ENCODE results near the gene HES4. TPM values are rescaled to one million over a fixed set of nuclear protein-coding genes. Genes with fewer than 3 reads are reported as not detected.

HES4 gene
- total and polyA plus RNA-seq, 2 of the 13 experiments (the other 11 are each of a cell fraction or from before 2014, with no cell fraction given): 8.8 to 10.6 TPM

DNA sequence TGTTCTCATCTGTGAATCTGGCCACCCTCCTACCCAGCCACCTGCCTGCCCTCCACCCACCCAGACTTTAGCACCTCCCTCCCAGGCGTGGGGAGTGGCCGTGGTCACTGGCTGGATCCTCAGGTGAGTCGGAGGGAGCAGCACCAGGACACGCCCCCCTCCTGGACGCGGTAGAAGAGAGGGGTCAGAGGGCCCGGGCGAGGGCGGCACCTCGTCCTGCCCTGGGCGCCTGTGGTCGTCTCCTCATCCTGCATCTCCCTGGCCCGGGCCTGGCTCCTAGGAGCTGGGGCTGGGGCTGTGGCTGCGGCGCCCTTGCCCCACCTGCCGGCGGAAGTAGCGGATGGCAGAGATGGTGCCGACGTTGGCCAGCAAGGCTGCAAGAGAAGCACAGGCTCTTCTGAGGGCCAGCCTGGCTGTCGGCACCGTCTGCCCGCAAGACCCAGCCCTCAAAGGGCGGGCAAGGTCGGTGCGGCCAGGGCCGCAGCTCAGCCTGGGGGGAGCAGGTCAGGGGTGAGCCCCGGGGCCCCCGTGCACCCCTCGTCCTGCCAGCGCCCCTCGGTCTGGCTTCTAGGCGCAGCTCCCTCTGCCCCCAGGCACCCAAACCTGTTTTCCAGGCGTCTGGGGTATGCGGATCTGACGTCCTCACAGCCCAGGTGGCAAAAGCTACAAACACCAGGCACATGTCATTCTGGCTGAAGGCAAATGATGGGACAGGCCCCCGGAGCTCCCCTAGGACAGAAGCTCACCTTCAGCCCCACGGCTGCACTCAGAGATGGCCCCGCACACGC lies 23.8 kb downstream of the HES4 start:
- FAIRE-seq (no peak), ATAC-seq (peak; percentile 72), DNase-seq (ENCODE audit: low spot score) (peak; percentile 39)
- Histone ChIP-seq H3K79me2 (ENCODE audit: insufficient read depth, low read length) (no peaks in the 10 kb centered on the region), H4K20me1 (ENCODE audit: insufficient read depth, low read length) (no peaks in the 10 kb centered on the region), H3K9ac (ENCODE audit: insufficient read depth, low read depth, low read length) (peak overlapping the region; percentile 43; the same call in 1 of the 2 replicates), H3K4me1 (ENCODE audit: insufficient read depth, low read length) (peaks cover 26% of the 10 kb centered on the region), H3K27me3 (ENCODE audit: control insufficient read depth in 1 of 2, insufficient read depth in 2 of 2, low read length in 2 of 2) (peaks cover 6 to 23% of the 10 kb centered on the region in 2 experiments), H3K27ac (ENCODE audit: extremely low read length, insufficient read depth, low read length) (no peak overlapping the region), H2AFZ (ENCODE audit: low read length) (no peak overlapping the region), H3K9me3 (ENCODE audit: low read length) (no peaks in the 10 kb centered on the region), H3K36me3 (replicated peaks in 1 of 2; ENCODE audit: control insufficient read depth in 1 of 2, insufficient read depth in 2 of 2, low read length in 2 of 2) (no peaks in the 10 kb centered on the region), H3K4me2 (ENCODE audit: low read depth, low read length) (peak overlapping the region; percentile 92), H3K4me3 (replicated peaks in 1 of 3; ENCODE audit: insufficient read depth in 1 of 3, low read depth in 2 of 3, low read length in 3 of 3) (peak overlapping the region; percentile 28 to 73 (median 49); a peak in 5 of 6 replicates)
- 0% methylated on average over 7 of the region's 40 CpGs for WGBS (ENCODE audit: low lambda C conversion rate)
- ChIA-PET CTCF (ENCODE audit: low intra/inter-chr PET ratio, low total read pairs) (interaction anchor here (1.2 to 1.4 kb wide), 2 partner anchors 10 to 72 kb away, joined by 3 to 5 read pairs; no protein-coding TSS in a partner anchor), POLR2A (interaction anchor here (1.1 to 1.5 kb wide), 3 partner anchors 9 to 83 kb away, joined by 3 to 11 read pairs (median 3); partner anchors contain the start of gene PLEKHN1)
- no TSS peak for BruUV-seq (replicated peaks)
- intact Hi-C loops (cut with micrococcal nuclease; ENCODE audit: unreplicated experiment) (no loop called here), in situ Hi-C loops (cut with HindIII; ENCODE audit: extremely low pct_ligation_motif_present, low pct_unique_long_range_greater_than_20kb) (no loop called here)
- TF ChIP-seq, protein P1, sequence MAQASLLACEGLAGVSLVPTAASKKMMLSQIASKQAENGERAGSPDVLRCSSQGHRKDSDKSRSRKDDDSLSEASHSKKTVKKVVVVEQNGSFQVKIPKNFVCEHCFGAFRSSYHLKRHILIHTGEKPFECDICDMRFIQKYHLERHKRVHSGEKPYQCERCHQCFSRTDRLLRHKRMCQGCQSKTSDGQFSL (CRISPR knock-in tag; IDR thresholded peaks at IDR 0.05): no peak
- TF ChIP-seq ZMYM4 (CRISPR knock-in tag; IDR thresholded peaks at IDR 0.05) (no peak), ZNF746 (CRISPR knock-in tag; IDR thresholded peaks at IDR 0.05) (no peak), SP1 (IDR thresholded peaks at IDR 0.05) (no peak), SP1 (CRISPR knock-in tag; IDR thresholded peaks at IDR 0.05) (no peak), EHMT2 (IDR thresholded peaks at IDR 0.05; ENCODE audit: borderline replicate concordance, low read depth, low read length) (no peak), CHCHD3 (CRISPR knock-in tag; IDR thresholded peaks at IDR 0.05) (no peak), RFXANK (CRISPR knock-in tag; IDR thresholded peaks at IDR 0.05) (no peak)
- TF ChIP-seq, protein P2, sequence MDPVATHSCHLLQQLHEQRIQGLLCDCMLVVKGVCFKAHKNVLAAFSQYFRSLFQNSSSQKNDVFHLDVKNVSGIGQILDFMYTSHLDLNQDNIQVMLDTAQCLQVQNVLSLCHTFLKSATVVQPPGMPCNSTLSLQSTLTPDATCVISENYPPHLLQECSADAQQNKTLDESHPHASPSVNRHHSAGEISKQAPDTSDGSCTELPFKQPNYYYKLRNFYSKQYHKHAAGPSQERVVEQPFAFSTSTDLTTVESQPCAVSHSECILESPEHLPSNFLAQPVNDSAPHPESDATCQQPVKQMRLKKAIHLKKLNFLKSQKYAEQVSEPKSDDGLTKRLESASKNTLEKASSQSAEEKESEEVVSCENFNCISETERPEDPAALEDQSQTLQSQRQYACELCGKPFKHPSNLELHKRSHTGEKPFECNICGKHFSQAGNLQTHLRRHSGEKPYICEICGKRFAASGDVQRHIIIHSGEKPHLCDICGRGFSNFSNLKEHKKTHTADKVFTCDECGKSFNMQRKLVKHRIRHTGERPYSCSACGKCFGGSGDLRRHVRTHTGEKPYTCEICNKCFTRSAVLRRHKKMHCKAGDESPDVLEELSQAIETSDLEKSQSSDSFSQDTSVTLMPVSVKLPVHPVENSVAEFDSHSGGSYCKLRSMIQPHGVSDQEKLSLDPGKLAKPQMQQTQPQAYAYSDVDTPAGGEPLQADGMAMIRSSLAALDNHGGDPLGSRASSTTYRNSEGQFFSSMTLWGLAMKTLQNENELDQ (CRISPR knock-in tag; IDR thresholded peaks at IDR 0.05; ENCODE audit: borderline replicate concordance): no peak
- TF ChIP-seq, protein P3, sequence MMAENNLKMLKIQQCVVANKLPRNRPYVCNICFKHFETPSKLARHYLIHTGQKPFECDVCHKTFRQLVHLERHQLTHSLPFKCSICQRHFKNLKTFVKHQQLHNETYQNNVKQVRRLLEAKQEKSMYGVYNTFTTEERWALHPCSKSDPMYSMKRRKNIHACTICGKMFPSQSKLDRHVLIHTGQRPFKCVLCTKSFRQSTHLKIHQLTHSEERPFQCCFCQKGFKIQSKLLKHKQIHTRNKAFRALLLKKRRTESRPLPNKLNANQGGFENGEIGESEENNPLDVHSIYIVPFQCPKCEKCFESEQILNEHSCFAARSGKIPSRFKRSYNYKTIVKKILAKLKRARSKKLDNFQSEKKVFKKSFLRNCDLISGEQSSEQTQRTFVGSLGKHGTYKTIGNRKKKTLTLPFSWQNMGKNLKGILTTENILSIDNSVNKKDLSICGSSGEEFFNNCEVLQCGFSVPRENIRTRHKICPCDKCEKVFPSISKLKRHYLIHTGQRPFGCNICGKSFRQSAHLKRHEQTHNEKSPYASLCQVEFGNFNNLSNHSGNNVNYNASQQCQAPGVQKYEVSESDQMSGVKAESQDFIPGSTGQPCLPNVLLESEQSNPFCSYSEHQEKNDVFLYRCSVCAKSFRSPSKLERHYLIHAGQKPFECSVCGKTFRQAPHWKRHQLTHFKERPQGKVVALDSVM (CRISPR knock-in tag; IDR thresholded peaks at IDR 0.05): no peak
- TF ChIP-seq, protein P4, sequence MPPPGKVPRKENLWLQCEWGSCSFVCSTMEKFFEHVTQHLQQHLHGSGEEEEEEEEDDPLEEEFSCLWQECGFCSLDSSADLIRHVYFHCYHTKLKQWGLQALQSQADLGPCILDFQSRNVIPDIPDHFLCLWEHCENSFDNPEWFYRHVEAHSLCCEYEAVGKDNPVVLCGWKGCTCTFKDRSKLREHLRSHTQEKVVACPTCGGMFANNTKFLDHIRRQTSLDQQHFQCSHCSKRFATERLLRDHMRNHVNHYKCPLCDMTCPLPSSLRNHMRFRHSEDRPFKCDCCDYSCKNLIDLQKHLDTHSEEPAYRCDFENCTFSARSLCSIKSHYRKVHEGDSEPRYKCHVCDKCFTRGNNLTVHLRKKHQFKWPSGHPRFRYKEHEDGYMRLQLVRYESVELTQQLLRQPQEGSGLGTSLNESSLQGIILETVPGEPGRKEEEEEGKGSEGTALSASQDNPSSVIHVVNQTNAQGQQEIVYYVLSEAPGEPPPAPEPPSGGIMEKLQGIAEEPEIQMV (CRISPR knock-in tag; IDR thresholded peaks at IDR 0.05; ENCODE audit: low read depth): no peak
- TF ChIP-seq, protein P5, sequence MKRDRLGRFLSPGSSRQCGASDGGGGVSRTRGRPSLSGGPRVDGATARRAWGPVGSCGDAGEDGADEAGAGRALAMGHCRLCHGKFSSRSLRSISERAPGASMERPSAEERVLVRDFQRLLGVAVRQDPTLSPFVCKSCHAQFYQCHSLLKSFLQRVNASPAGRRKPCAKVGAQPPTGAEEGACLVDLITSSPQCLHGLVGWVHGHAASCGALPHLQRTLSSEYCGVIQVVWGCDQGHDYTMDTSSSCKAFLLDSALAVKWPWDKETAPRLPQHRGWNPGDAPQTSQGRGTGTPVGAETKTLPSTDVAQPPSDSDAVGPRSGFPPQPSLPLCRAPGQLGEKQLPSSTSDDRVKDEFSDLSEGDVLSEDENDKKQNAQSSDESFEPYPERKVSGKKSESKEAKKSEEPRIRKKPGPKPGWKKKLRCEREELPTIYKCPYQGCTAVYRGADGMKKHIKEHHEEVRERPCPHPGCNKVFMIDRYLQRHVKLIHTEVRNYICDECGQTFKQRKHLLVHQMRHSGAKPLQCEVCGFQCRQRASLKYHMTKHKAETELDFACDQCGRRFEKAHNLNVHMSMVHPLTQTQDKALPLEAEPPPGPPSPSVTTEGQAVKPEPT (CRISPR knock-in tag; IDR thresholded peaks at IDR 0.05; ENCODE audit: low read depth): 0 out of 2 replicates have a peak, but pooled peaks have one; percentile 66
- TF ChIP-seq, protein P6, sequence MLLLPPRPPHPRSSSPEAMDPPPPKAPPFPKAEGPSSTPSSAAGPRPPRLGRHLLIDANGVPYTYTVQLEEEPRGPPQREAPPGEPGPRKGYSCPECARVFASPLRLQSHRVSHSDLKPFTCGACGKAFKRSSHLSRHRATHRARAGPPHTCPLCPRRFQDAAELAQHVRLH (CRISPR knock-in tag; IDR thresholded peaks at IDR 0.05; ENCODE audit: borderline replicate concordance, low read depth): no peak

All from HepG2 (cell line).